Vagina (tissue), 2 donors: ENCODE data around the gene OR2A2. TPM values are rescaled to one million over a fixed set of nuclear protein-coding genes. Genes with fewer than 3 reads are reported as not detected.
"Not testable (repeated sequence)": the region's sequence is repeated elsewhere in the genome, so short reads cannot be mapped to it uniquely, and the experiment has no call there.

Experiments
- DNase-seq, 2 donors: peaks; one replicate each; pipeline ENCODE4 v3.0.0-alpha.2; 2017; ENCODE audit errors: extremely low spot score in 2 of 2
- H3K27ac ChIP-seq: fragments of 200-600 bp; sonication (generic); one replicate; pipeline ENCODE4 v1.5.1; 2019
- H3K27me3 ChIP-seq: fragments of 200-600 bp; sonication (generic); one replicate; pipeline ENCODE4 v1.5.1; 2019
- H3K36me3 ChIP-seq, 2 donors: fragments of 200-600 bp; sonication (generic); one replicate each; pipeline ENCODE4 v1.5.1; 2017 to 2019
- H3K4me1 ChIP-seq: fragments of 200-600 bp; sonication (generic); one replicate; pipeline ENCODE4 v1.5.1; 2019
- H3K4me3 ChIP-seq, 2 donors: fragments of 200-600 bp; sonication (generic); 1 replicate in 1 of 2; 2 replicates in 1 of 2; pipeline ENCODE4 v1.5.1; 2016 to 2019
- H3K9me3 ChIP-seq: fragments of 200-600 bp; sonication (generic); one replicate; pipeline ENCODE4 v1.5.1; 2019
- POLR2A ChIP-seq, 2 donors: fragments of 450-650 bp; IDR thresholded peaks; one replicate each; pipeline ENCODE4 v1.6.1; 2017; ENCODE audit warnings: antibody characterized with exemption in 2 of 2, mild to moderate bottlenecking in 2 of 2, moderate library complexity in 2 of 2
- POLR2AphosphoS5 ChIP-seq, 2 donors: sonication (generic); formaldehyde crosslinking; IDR thresholded peaks; one replicate each; pipeline ENCODE4 v1.9.0; 2017; ENCODE audit warnings: antibody characterized with exemption in 2 of 2, mild to moderate bottlenecking in 2 of 2, low read depth in 1 of 2; ENCODE audit not compliant: insufficient read depth in 1 of 2
- intact Hi-C: fragments of 100-400 bp; cut with DNase I; formaldehyde crosslinking; loops from one replicate; pipeline ENCODE4 v1.15.1; 2023
- total RNA-seq: library from RNA; depleted of rRNA; stranded (reverse); fragments of >200 nt; gene quantifications from one replicate; pipeline ENCODE4 v1.2.3, GENCODE V29; 2016
- TF ChIP-seq, protein P1 (sequence below), 3 experiments: fragments of 450-650 bp in 2 of 3; fragments of 200-600 bp in 1 of 3; sonication (generic) in 1 of 3; IDR thresholded peaks; one replicate each; pipeline ENCODE4 v1.5.1; 2017 to 2019; ENCODE audit warnings: antibody characterized with exemption in 3 of 3, mild to moderate bottlenecking in 2 of 3, moderate library complexity in 2 of 3

OR2A2 gene
- total RNA-seq, 1 donor from 2014 or later: not detected

DNA sequence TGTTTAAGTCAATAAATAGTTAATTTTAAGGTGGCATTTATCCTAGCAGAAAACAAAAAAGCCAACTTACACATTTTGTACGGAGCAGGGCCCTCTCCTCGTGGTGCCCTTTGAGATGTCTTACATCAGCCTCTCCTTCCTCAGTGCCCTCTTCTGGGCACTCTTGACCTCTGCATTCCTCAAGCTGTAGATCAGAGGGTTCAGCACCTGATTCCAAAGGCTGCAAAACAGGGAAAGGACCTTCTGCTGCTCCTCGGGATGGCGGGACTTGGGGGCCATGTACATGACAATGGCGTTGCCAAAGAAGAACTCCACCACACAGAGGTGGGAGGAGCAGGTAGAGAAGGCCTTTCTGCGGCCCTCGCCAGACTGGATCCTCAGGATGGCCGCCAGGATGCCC lies 9.0 kb downstream of the OR2A2 start:
- H3K36me3 ChIP-seq: no peaks in the 10 kb centered on the region
- DNase-seq: no peak
- no peaks in the 10 kb centered on the region for H3K9me3 ChIP-seq
- no peaks in the 10 kb centered on the region for H3K27me3 ChIP-seq
- no peak overlapping the region for H3K27ac ChIP-seq
- TF ChIP-seq POLR2A (IDR thresholded peaks at IDR 0.05) (no peak), POLR2AphosphoS5 (IDR thresholded peaks at IDR 0.05; ENCODE audit: insufficient read depth in 1 of 2, low read depth in 1 of 2) (no peak)
- TF ChIP-seq, protein P1, sequence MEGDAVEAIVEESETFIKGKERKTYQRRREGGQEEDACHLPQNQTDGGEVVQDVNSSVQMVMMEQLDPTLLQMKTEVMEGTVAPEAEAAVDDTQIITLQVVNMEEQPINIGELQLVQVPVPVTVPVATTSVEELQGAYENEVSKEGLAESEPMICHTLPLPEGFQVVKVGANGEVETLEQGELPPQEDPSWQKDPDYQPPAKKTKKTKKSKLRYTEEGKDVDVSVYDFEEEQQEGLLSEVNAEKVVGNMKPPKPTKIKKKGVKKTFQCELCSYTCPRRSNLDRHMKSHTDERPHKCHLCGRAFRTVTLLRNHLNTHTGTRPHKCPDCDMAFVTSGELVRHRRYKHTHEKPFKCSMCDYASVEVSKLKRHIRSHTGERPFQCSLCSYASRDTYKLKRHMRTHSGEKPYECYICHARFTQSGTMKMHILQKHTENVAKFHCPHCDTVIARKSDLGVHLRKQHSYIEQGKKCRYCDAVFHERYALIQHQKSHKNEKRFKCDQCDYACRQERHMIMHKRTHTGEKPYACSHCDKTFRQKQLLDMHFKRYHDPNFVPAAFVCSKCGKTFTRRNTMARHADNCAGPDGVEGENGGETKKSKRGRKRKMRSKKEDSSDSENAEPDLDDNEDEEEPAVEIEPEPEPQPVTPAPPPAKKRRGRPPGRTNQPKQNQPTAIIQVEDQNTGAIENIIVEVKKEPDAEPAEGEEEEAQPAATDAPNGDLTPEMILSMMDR (IDR thresholded peaks at IDR 0.05): no peak
- intact Hi-C loops: no loop called here
- H3K4me1 ChIP-seq: no peaks in the 10 kb centered on the region
- H3K4me3 ChIP-seq: no peak overlapping the region

DNA sequence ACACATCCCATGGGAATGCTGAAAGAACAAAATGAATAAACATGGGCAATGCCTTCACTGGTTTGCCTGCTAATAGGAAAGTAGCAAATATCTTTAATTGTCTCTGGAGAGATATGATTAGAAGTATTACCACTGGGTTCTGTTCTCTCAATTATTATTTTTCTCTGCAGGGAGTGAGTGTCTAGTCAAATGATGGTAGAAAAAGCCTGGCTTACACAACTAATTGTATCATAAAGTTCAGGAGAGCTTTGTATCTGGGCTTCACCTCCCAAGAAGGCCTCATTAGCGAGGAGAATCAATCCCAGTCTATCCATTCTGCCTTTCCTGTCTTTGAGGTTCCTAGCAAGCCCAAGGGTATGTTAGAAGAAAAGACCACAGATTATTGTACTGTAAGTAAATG lies 13.5 kb downstream of the OR2A2 start, which contains the start of gene OR2A14:
OR2A14 (plus strand) TSS at position 301 of the 400 bp plus-strand sequence. CDS start 5,937 bp downstream, outside the sequence.
- intact Hi-C loops: no loop called here
- TF ChIP-seq POLR2AphosphoS5 (IDR thresholded peaks at IDR 0.05; ENCODE audit: insufficient read depth in 1 of 2, low read depth in 1 of 2): no peak
- TF ChIP-seq POLR2A (IDR thresholded peaks at IDR 0.05): no peak
- TF ChIP-seq, protein P1 (IDR thresholded peaks at IDR 0.05): no peak
- H3K4me1 ChIP-seq: no peaks in the 10 kb centered on the region
- no peaks in the 10 kb centered on the region for H3K36me3 ChIP-seq
- H3K4me3 ChIP-seq: no peak within 1 kb of the TSS
- no peak for DNase-seq
- no peaks in the 10 kb centered on the region for H3K27me3 ChIP-seq
- no peaks in the 10 kb centered on the region for H3K9me3 ChIP-seq
- H3K27ac ChIP-seq: no peak within 1 kb of the TSS

DNA sequence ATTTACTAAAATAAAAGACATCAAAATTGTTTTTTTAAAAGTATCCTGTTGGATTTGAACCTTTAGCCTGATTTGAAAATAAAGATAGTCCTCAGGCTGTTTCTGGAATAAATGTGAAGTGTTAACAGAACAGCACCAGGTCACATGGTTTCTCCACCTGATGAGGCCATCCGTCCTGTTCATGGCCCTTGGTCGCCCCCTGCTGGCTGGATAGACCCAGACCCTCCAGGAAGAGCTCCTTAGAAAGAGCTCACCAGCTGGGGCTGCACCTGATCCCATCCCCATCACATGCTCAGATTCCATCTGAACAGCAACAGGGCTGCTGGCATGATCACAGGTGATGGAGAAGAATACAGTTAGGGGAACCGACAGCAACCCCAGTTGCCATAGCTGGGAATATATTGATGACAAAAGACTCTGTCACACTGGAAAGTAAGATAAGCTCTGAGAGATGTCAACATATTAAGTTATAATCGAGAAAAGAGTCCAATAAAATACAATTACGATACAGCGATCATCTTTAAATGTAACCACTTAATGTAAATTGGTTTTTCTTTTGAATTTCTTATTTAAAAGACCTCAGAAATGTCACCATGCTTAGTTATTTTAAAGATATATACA lies 18.4 kb downstream of the OR2A2 start:
- no peak for TF ChIP-seq POLR2AphosphoS5 (IDR thresholded peaks at IDR 0.05; ENCODE audit: insufficient read depth in 1 of 2, low read depth in 1 of 2)
- TF ChIP-seq, protein P1 (IDR thresholded peaks at IDR 0.05): peak; percentile 67 to 80 (median 67)
- TF ChIP-seq POLR2A (IDR thresholded peaks at IDR 0.05): no peak
- Histone ChIP-seq H3K27ac (no peak overlapping the region), H3K4me1 (no peaks in the 10 kb centered on the region), H3K27me3 (no peaks in the 10 kb centered on the region), H3K9me3 (no peaks in the 10 kb centered on the region), H3K36me3 (no peaks in the 10 kb centered on the region), H3K4me3 (no peak overlapping the region)
- no peak for DNase-seq
- intact Hi-C loops: no loop called here

DNA sequence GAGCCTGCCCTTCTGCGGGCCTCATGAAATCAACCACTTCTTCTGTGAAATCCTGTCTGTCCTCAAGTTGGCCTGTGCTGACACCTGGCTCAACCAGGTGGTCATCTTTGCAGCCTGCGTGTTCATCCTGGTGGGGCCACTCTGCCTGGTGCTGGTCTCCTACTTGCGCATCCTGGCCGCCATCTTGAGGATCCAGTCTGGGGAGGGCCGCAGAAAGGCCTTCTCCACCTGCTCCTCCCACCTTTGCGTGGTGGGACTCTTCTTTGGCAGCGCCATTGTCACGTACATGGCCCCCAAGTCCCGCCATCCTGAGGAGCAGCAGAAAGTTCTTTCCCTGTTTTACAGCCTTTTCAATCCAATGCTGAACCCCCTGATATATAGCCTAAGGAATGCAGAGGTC lies 20.2 kb downstream of the OR2A2 start:
- H3K4me1 ChIP-seq, H3K27me3 ChIP-seq, DNase-seq, H3K4me3 ChIP-seq, intact Hi-C loops, H3K9me3 ChIP-seq, H3K36me3 ChIP-seq, H3K27ac ChIP-seq: not testable (repeated sequence)

DNA sequence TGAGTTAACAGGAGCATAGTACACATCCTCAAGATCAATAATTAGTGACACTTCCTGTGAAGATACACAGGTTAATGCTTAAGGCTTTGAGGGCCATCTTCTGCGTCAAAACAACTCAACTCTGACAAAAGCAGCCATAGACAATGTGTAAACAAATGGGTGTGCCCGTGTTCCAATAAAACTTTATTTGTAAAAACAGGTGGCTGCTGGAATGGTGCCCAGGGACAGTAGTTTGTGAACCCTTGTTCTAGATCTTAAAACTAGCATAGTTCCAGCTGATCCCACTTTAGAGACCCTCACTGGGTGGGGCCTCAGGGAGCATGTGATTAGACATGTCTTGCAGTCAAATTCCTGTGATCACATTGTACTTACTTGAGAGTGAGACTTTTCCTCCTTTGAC lies 21.3 kb downstream of the OR2A2 start:
- Histone ChIP-seq H3K27ac (no peak overlapping the region), H3K36me3 (no peaks in the 10 kb centered on the region), H3K27me3 (no peaks in the 10 kb centered on the region), H3K4me1 (no peaks in the 10 kb centered on the region), H3K4me3 (no peak overlapping the region), H3K9me3 (no peaks in the 10 kb centered on the region)
- TF ChIP-seq, protein P1 (IDR thresholded peaks at IDR 0.05): no peak
- TF ChIP-seq POLR2A (IDR thresholded peaks at IDR 0.05) (no peak), POLR2AphosphoS5 (IDR thresholded peaks at IDR 0.05; ENCODE audit: insufficient read depth in 1 of 2, low read depth in 1 of 2) (no peak)
- no peak for DNase-seq
- intact Hi-C loops: loop anchor here (10.0 kb wide), 1 partner anchor 636 kb away; no protein-coding TSS in a partner anchor
